ENCODE results near the gene CDH13. TPM values are rescaled to one million over a fixed set of nuclear protein-coding genes. Genes with fewer than 3 reads are reported as not detected.

The CDH13 gene
- polyA plus RNA-seq, 1 donor from 2014 or later: 3.2 TPM

DNA sequence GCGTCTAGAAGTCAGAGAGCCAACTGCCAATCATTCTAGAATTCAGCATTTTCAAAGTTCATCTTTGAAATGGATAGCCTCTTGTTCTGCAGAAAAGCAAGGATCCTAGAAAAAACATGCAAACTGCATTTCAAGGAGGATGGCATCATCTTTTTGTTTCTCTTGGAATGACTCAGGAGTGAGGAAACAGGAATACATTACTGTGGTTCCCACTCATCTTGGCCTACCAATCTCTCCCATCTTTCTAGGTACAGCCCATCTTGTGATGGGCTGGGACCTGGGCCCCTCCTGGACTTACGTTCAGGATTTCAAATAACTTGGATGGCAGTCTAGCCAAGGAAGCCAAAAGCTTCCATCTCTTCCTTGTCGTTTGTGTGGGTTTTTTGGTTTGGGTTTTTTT lies 363.4 kb downstream of the CDH13 start:
- Histone ChIP-seq H3K79me2 (replicated peaks; ENCODE audit: insufficient read depth, low read length) (no peaks in the 10 kb centered on the region), H3K9ac (ENCODE audit: low read length) (no peak overlapping the region), H3K36me3 (ENCODE audit: insufficient read depth, low read length) (no peaks in the 10 kb centered on the region), H4K20me1 (ENCODE audit: insufficient read depth) (no peaks in the 10 kb centered on the region), H3F3A (ENCODE audit: insufficient read depth, low read length, poor library complexity, severe bottlenecking) (no peaks in the 10 kb centered on the region), H2AFZ (ENCODE audit: low read depth, low read length) (no peak overlapping the region), H3K9me2 (ENCODE audit: insufficient read depth, low read length) (no peaks in the 10 kb centered on the region), H3K4me3 (ENCODE audit: low read length) (no peak overlapping the region), H3K9me3 (ENCODE audit: low read length) (no peaks in the 10 kb centered on the region), H3K4me2 (ENCODE audit: low read length) (no peak overlapping the region), H3K27ac (ENCODE audit: low read length) (no peak overlapping the region), H3K27me3 (ENCODE audit: insufficient read depth, low read depth, low read length) (no peaks in the 10 kb centered on the region)
- TF ChIP-seq SMC3 (conservative IDR thresholded peaks at IDR 0.05; ENCODE audit: poor library complexity): no peak

- Histone ChIP-seq H3K4me3 (ENCODE audit: low read length) (no peak overlapping the region), H3K27me3 (ENCODE audit: insufficient read depth, low read depth, low read length) (no peaks in the 10 kb centered on the region), H3K9me2 (ENCODE audit: insufficient read depth, low read length) (no peaks in the 10 kb centered on the region), H3K9me3 (ENCODE audit: low read length) (no peaks in the 10 kb centered on the region), H3K4me2 (ENCODE audit: low read length) (no peak overlapping the region), H4K20me1 (ENCODE audit: insufficient read depth) (no peaks in the 10 kb centered on the region), H2AFZ (ENCODE audit: low read depth, low read length) (no peak overlapping the region), H3K27ac (ENCODE audit: low read length) (no peak overlapping the region), H3K79me2 (replicated peaks; ENCODE audit: insufficient read depth, low read length) (no peaks in the 10 kb centered on the region), H3K9ac (ENCODE audit: low read length) (no peak overlapping the region), H3K36me3 (ENCODE audit: insufficient read depth, low read length) (no peaks in the 10 kb centered on the region), H3F3A (ENCODE audit: insufficient read depth, low read length, poor library complexity, severe bottlenecking) (no peaks in the 10 kb centered on the region)
- TF ChIP-seq EP300 (conservative IDR thresholded peaks at IDR 0.05; ENCODE audit: poor library complexity, severe bottlenecking) (no peak), EZH2 (IDR thresholded peaks at IDR 0.05; ENCODE audit: borderline replicate concordance, insufficient read depth, low read length, poor library complexity, severe bottlenecking) (no peak), RAD21 (conservative IDR thresholded peaks at IDR 0.05) (no peak), MXI1 (conservative IDR thresholded peaks at IDR 0.05; ENCODE audit: poor library complexity, severe bottlenecking) (no peak), SMC3 (conservative IDR thresholded peaks at IDR 0.05; ENCODE audit: poor library complexity) (no peak)
- TF ChIP-seq, protein P1, sequence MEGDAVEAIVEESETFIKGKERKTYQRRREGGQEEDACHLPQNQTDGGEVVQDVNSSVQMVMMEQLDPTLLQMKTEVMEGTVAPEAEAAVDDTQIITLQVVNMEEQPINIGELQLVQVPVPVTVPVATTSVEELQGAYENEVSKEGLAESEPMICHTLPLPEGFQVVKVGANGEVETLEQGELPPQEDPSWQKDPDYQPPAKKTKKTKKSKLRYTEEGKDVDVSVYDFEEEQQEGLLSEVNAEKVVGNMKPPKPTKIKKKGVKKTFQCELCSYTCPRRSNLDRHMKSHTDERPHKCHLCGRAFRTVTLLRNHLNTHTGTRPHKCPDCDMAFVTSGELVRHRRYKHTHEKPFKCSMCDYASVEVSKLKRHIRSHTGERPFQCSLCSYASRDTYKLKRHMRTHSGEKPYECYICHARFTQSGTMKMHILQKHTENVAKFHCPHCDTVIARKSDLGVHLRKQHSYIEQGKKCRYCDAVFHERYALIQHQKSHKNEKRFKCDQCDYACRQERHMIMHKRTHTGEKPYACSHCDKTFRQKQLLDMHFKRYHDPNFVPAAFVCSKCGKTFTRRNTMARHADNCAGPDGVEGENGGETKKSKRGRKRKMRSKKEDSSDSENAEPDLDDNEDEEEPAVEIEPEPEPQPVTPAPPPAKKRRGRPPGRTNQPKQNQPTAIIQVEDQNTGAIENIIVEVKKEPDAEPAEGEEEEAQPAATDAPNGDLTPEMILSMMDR (IDR thresholded peaks at IDR 0.05; ENCODE audit: poor library complexity, severe bottlenecking): no peak
- TF ChIP-seq, protein P2, sequence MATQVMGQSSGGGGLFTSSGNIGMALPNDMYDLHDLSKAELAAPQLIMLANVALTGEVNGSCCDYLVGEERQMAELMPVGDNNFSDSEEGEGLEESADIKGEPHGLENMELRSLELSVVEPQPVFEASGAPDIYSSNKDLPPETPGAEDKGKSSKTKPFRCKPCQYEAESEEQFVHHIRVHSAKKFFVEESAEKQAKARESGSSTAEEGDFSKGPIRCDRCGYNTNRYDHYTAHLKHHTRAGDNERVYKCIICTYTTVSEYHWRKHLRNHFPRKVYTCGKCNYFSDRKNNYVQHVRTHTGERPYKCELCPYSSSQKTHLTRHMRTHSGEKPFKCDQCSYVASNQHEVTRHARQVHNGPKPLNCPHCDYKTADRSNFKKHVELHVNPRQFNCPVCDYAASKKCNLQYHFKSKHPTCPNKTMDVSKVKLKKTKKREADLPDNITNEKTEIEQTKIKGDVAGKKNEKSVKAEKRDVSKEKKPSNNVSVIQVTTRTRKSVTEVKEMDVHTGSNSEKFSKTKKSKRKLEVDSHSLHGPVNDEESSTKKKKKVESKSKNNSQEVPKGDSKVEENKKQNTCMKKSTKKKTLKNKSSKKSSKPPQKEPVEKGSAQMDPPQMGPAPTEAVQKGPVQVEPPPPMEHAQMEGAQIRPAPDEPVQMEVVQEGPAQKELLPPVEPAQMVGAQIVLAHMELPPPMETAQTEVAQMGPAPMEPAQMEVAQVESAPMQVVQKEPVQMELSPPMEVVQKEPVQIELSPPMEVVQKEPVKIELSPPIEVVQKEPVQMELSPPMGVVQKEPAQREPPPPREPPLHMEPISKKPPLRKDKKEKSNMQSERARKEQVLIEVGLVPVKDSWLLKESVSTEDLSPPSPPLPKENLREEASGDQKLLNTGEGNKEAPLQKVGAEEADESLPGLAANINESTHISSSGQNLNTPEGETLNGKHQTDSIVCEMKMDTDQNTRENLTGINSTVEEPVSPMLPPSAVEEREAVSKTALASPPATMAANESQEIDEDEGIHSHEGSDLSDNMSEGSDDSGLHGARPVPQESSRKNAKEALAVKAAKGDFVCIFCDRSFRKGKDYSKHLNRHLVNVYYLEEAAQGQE (IDR thresholded peaks at IDR 0.05; ENCODE audit: borderline replicate concordance): no peak
Measured at GRCh38 chr16:82991410-82991809, 364.6 kb downstream of the CDH13 start.

GRCh38 chr16:82991966-82992675 lies 365.4 kb downstream of the CDH13 start:
- Histone ChIP-seq H3K9ac (ENCODE audit: low read length) (no peak overlapping the region), H3K9me2 (ENCODE audit: insufficient read depth, low read length) (no peaks in the 10 kb centered on the region), H3K36me3 (ENCODE audit: insufficient read depth, low read length) (no peaks in the 10 kb centered on the region), H4K20me1 (ENCODE audit: insufficient read depth) (no peaks in the 10 kb centered on the region), H3K4me3 (ENCODE audit: low read length) (no peak overlapping the region), H3K79me2 (replicated peaks; ENCODE audit: insufficient read depth, low read length) (no peaks in the 10 kb centered on the region), H3K9me3 (ENCODE audit: low read length) (no peaks in the 10 kb centered on the region), H3K4me2 (ENCODE audit: low read length) (no peak overlapping the region), H2AFZ (ENCODE audit: low read depth, low read length) (no peak overlapping the region), H3F3A (ENCODE audit: insufficient read depth, low read length, poor library complexity, severe bottlenecking) (no peaks in the 10 kb centered on the region), H3K27me3 (ENCODE audit: insufficient read depth, low read depth, low read length) (no peaks in the 10 kb centered on the region), H3K27ac (ENCODE audit: low read length) (no peak overlapping the region)
- TF ChIP-seq, protein P1 (IDR thresholded peaks at IDR 0.05; ENCODE audit: poor library complexity, severe bottlenecking): no peak
- TF ChIP-seq, protein P2 (IDR thresholded peaks at IDR 0.05; ENCODE audit: borderline replicate concordance): no peak
- no peak for TF ChIP-seq POLR2AphosphoS5 (IDR thresholded peaks at IDR 0.05)

All from neural cell (in vitro differentiated cells).